GM12878 (cell line): ENCODE results near the gene APBA3. TPM values are rescaled to one million over a fixed set of nuclear protein-coding genes. Genes with fewer than 3 reads are reported as not detected.

Source experiments
- ATAC-seq: fragments of 200-7000 bp; cut with Tn5 transposase; 3 replicates; pipeline ENCODE4 v1.9.1; 2020; ENCODE audit warnings: mild to moderate bottlenecking, moderate library complexity
- BruUV-seq: library from RNA; stranded (reverse); fragments of 400-500 nt; replicated peaks from 2 replicates; lab custom pipeline; 2021; lab: Mats Ljungman, UMichigan
- CTCF ChIA-PET: fragments of 300-600 bp; sonication (Branson Sonifier 250); formaldehyde crosslinking; extraction: SDS; loops from one replicate; lab custom pipeline; 2021; ENCODE audit warnings: inconsistent platforms; lab: Yijun Ruan, JAX
- POLR2A ChIA-PET: fragments of 350-600 bp; formaldehyde crosslinking; extraction: SDS; loops from one replicate; lab custom pipeline; 2021; ENCODE audit warnings: inconsistent platforms; lab: Charles Lee
- RAD21 ChIA-PET: fragments of 300-600 bp; sonication (Branson Sonifier 250); formaldehyde crosslinking; loops from one replicate; lab custom pipeline; 2023; ENCODE audit warnings: antibody characterized with exemption; ENCODE audit not compliant: unreplicated experiment; lab: Charles Lee
- SMC1A ChIA-PET: fragments of 300-600 bp; sonication (Branson Sonifier 250); formaldehyde crosslinking; loops from one replicate; lab custom pipeline; 2023; ENCODE audit not compliant: unreplicated experiment, uncharacterized antibody; lab: Charles Lee
- DNase-seq: peaks from one replicate; pipeline ENCODE4 v3.0.0-alpha.2; 2011; ENCODE audit warnings: low read depth, low spot score
- FAIRE-seq: peaks from 3 replicates; lab custom pipeline; 2011; peaks lifted over from hg19 to GRCh38; lab: Jason Lieb, UNC
- H2AFZ ChIP-seq: 2 replicates; pipeline ENCODE4 v1.6.0; 2011; ENCODE audit warnings: low read depth, low read length, control low read depth; ENCODE audit not compliant: control insufficient read depth
- H3K27ac ChIP-seq: 2 replicates; pipeline ENCODE4 v1.5.1; 2011; ENCODE audit warnings: control low read depth; ENCODE audit not compliant: control insufficient read depth, insufficient read depth
- H3K27me3 ChIP-seq, 2 experiments: replicated peaks in 1 of 2; 2 replicates each; pipeline versions ENCODE4 v1.6.0 to v1.6.1; 2011; ENCODE audit warnings: low read length in 1 of 2; ENCODE audit not compliant: control insufficient read depth in 2 of 2, insufficient read depth in 2 of 2
- H3K36me3 ChIP-seq, 2 experiments: 2 replicates each; pipeline ENCODE4 v1.5.1; 2011; ENCODE audit warnings: low read length in 1 of 2; ENCODE audit not compliant: control insufficient read depth in 2 of 2, insufficient read depth in 2 of 2
- H3K4me1 ChIP-seq: 2 replicates; pipeline ENCODE4 v1.6.1; 2011; ENCODE audit warnings: mild to moderate bottlenecking, low read length, moderate library complexity, mixed read lengths; ENCODE audit not compliant: control insufficient read depth, insufficient read depth
- H3K4me2 ChIP-seq: 2 replicates; pipeline ENCODE4 v1.6.0; 2011; ENCODE audit warnings: control low read depth; ENCODE audit not compliant: control insufficient read depth, insufficient read depth
- H3K4me3 ChIP-seq: fragments of 200-600 bp; sonication (generic); 2 replicates; pipeline ENCODE4 v1.5.1; 2016
- H3K79me2 ChIP-seq: 2 replicates; pipeline ENCODE4 v1.6.0; 2011; ENCODE audit warnings: low read length; ENCODE audit not compliant: control insufficient read depth, insufficient read depth
- H3K9ac ChIP-seq: 2 replicates; pipeline ENCODE4 v1.8.0; 2011; ENCODE audit warnings: low read length, control low read depth, mixed read lengths; ENCODE audit not compliant: control insufficient read depth, insufficient read depth
- H3K9me3 ChIP-seq: replicated peaks from 3 replicates; pipeline ENCODE4 v1.5.1; 2011; ENCODE audit warnings: mild to moderate bottlenecking, low read length; ENCODE audit not compliant: control insufficient read depth, insufficient read depth
- H4K20me1 ChIP-seq: 2 replicates; pipeline ENCODE4 v1.6.0; 2011; ENCODE audit not compliant: control insufficient read depth, insufficient read depth
- DPF2 ChIP-seq: fragments of 450-650 bp; IDR thresholded peaks from 2 replicates; pipeline ENCODE4 v1.6.1; 2017; ENCODE audit warnings: mild to moderate bottlenecking
- ETV6 ChIP-seq, 2 experiments: fragments of 450-650 bp in 1 of 2; IDR thresholded peaks in 1 of 2; conservative IDR thresholded peaks in 1 of 2; 2 replicates each; pipeline ENCODE4 v1.6.1; 2014; ENCODE audit warnings: antibody characterized with exemption in 1 of 2, borderline replicate concordance in 1 of 2, low read depth in 1 of 2, mild to moderate bottlenecking in 1 of 2, moderate library complexity in 1 of 2
- GATAD2B ChIP-seq: fragments of 450-650 bp; conservative IDR thresholded peaks from 2 replicates; pipeline ENCODE4 v1.6.1; 2017; ENCODE audit warnings: low read depth, mild to moderate bottlenecking, moderate library complexity
- HCFC1 ChIP-seq: fragments of 150-350 bp; IDR thresholded peaks from 2 replicates; pipeline ENCODE4 v1.6.1; 2014; ENCODE audit warnings: low read length
- HDAC6 ChIP-seq: fragments of 200-600 bp; sonication (generic); IDR thresholded peaks from one replicate; pipeline ENCODE4 v1.8.0; 2017; ENCODE audit warnings: antibody characterized with exemption; ENCODE audit not compliant: unreplicated experiment
- IKZF2 ChIP-seq, 2 experiments: fragments of 450-650 bp; IDR thresholded peaks; 2 replicates each; pipeline ENCODE4 v1.6.1; 2017; ENCODE audit warnings: mild to moderate bottlenecking in 2 of 2, moderate library complexity in 2 of 2
- JUNB ChIP-seq: IDR thresholded peaks from 2 replicates; pipeline ENCODE4 v1.6.1; 2016; ENCODE audit warnings: antibody characterized with exemption, mild to moderate bottlenecking
- MEF2B ChIP-seq: fragments of 450-650 bp; IDR thresholded peaks from 2 replicates; pipeline ENCODE4 v1.6.1; 2018; ENCODE audit warnings: mild to moderate bottlenecking, moderate library complexity; ENCODE audit not compliant: partially characterized antibody, poor library complexity, severe bottlenecking
- NR2C1 ChIP-seq: fragments of 450-650 bp; IDR thresholded peaks from 2 replicates; pipeline ENCODE4 v1.6.1; 2017; ENCODE audit warnings: antibody characterized with exemption, mild to moderate bottlenecking, moderate library complexity
- RBBP5 ChIP-seq: fragments of 200-600 bp; sonication (generic); conservative IDR thresholded peaks from 2 replicates; pipeline ENCODE4 v1.6.1; 2016
- TBL1XR1 ChIP-seq: IDR thresholded peaks from 2 replicates; pipeline ENCODE4 v1.6.1; 2012; ENCODE audit warnings: low read depth, low read length, improper control_type of control experiment
- TCF12 ChIP-seq: IDR thresholded peaks from 2 replicates; pipeline ENCODE4 v1.6.1; 2011; ENCODE audit warnings: low read depth, mild to moderate bottlenecking, low read length
- TCF3 ChIP-seq: IDR thresholded peaks from 2 replicates; pipeline ENCODE4 v1.6.1; 2012; ENCODE audit warnings: low read depth, mild to moderate bottlenecking, low read length, borderline replicate concordance; ENCODE audit not compliant: insufficient read depth
- YBX1 ChIP-seq: fragments of 450-650 bp; IDR thresholded peaks from 2 replicates; pipeline ENCODE4 v1.6.1; 2016; ENCODE audit warnings: antibody characterized with exemption
- WGBS: methylation state at CpG from one replicate; pipeline ENCODE4 v1.1.6; 2016; ENCODE audit warnings: low lambda C conversion rate; ENCODE audit not compliant: insufficient replicate concordance, insufficient coverage; ENCODE audit errors: missing lambda C conversion rate; 5-methylcytosine and 5-hydroxymethylcytosine counted together
- in situ Hi-C: fragments of 300-500 bp; cut with MboI; formaldehyde crosslinking; loops from 9 replicates; pipeline ENCODE4 v1.14.3; 2018; ENCODE audit warnings: mixed read lengths
- intact Hi-C: fragments of 100-400 bp; cut with micrococcal nuclease; formaldehyde crosslinking; loops from one replicate; pipeline ENCODE4 v1.14.2; 2022; ENCODE audit not compliant: unreplicated experiment
- polyA plus RNA-seq, 11 experiments: library from polyadenylated mRNA; depleted of rRNA in 4 of 11; unstranded in 6 of 11; stranded (reverse) in 5 of 11; fragments of >200 nt; fragmentation: Nextera tagmentation in 4 of 11; fragmentation: Illumina TruSeq in 1 of 11; extraction: Ambion mirVana in 4 of 11; extraction: Trizol in 1 of 11; gene quantifications; 1 replicate in 1 of 11; 2 replicates in 10 of 11; pipeline versions ENCODE4 v1.2.1 to v1.2.3, GENCODE V29; 2011 to 2016; ENCODE audit warnings: inconsistent platforms in 2 of 11, missing spikeins in 2 of 11, low read depth in 1 of 11
- total RNA-seq, 4 experiments: library from RNA; depleted of rRNA in 3 of 4; stranded (reverse); fragments of >200 nt in 3 of 4; fragmentation: Illumina TruSeq in 1 of 4; extraction: Trizol in 1 of 4; gene quantifications; 2 replicates each; pipeline versions ENCODE4 v1.2.1 to v1.2.3, GENCODE V29; 2013 to 2021

The APBA3 gene
- total and polyA plus RNA-seq, 10 of the 15 experiments (the other 5 are each of a cell fraction or from before 2014, with no cell fraction given): 0.31 to 36.4 (median 18.3) TPM

GRCh38 chr19:3792114-3792513 is 30.6 kb upstream of the APBA3 start:
- in situ Hi-C loops (no loop called here), intact Hi-C loops (no loop called here)
- ChIA-PET POLR2A (interaction anchor here (0.6 kb wide), 1 partner anchor 1197 kb away, joined by 4 read pairs; no protein-coding TSS in a partner anchor), RAD21 (no interaction called here), SMC1A (no interaction called here), CTCF (no interaction called here)
- ATAC-seq (no peak), DNase-seq (no peak), FAIRE-seq (no peak)
- H3K27me3 ChIP-seq: no peaks in the 10 kb centered on the region
- H4K20me1 ChIP-seq: no peaks in the 10 kb centered on the region
- H2AFZ ChIP-seq: no peak overlapping the region
- H3K9me3 ChIP-seq: no peaks in the 10 kb centered on the region; the same call in 1 of the 3 replicates
- no peak overlapping the region for H3K4me3 ChIP-seq
- H3K79me2 ChIP-seq: no peaks in the 10 kb centered on the region
- 9% methylated on average over 3 of the region's 3 CpGs for WGBS
- no TSS peak for BruUV-seq
- H3K36me3 ChIP-seq: no peaks in the 10 kb centered on the region
- H3K4me1 ChIP-seq: no peaks in the 10 kb centered on the region
- H3K4me2 ChIP-seq: no peak overlapping the region
- TF ChIP-seq JUNB (no peak), HDAC6 (no peak), RBBP5 (no peak), GATAD2B (no peak), DPF2 (no peak), TCF3 (no peak), HCFC1 (no peak), NR2C1 (no peak), IKZF2 (IDR thresholded peaks at IDR 0.05) (no peak), YBX1 (no peak), MEF2B (no peak), TCF12 (no peak), TBL1XR1 (no peak), ETV6 (conservative IDR thresholded peaks at IDR 0.05 in 1 of 2, IDR thresholded peaks at IDR 0.05 in 1 of 2; ENCODE audit: borderline replicate concordance in 1 of 2, low read depth in 1 of 2) (no peak)
- no peak overlapping the region for H3K27ac ChIP-seq
- no peak overlapping the region for H3K9ac ChIP-seq
